Prostate gland (tissue), 2 donors: Measurements from ENCODE around the gene DACH1.

ENCODE experiments used
- CTCF ChIP-seq, 4 experiments: fragments of 200-600 bp in 2 of 4; fragments of 450-650 bp in 2 of 4; sonication (generic) in 2 of 4; IDR thresholded peaks; 1 replicate in 3 of 4; 2 replicates in 1 of 4; pipeline ENCODE4 v1.5.1; 2016 to 2019; ENCODE audit warnings: antibody characterized with exemption in 4 of 4, mild to moderate bottlenecking in 2 of 4, moderate library complexity in 2 of 4
- POLR2AphosphoS5 ChIP-seq: sonication (generic); formaldehyde crosslinking; IDR thresholded peaks from one replicate; pipeline ENCODE4 v1.6.1; 2017; ENCODE audit warnings: antibody characterized with exemption

- TF ChIP-seq CTCF (IDR thresholded peaks at IDR 0.05) (no peak), POLR2AphosphoS5 (no peak)
These were observed 181.9 kb downstream of the DACH1 start for GRCh38 chr13:71685072-71685471.
